Lung microvascular endothelial cell (primary cell): ENCODE measurements around the gene GABRG3. TPM values are rescaled to one million over a fixed set of nuclear protein-coding genes. Genes with fewer than 3 reads are reported as not detected.
A peak's percentile ranks its signal among the peaks of the same experiment; 100 is the strongest.

Experiments used
- DNase-seq, 2 donors: peaks; one replicate each; pipeline versions ENCODE4 v3.0.0 to v3.0.0-alpha.2; 2010; ENCODE audit warnings: low read depth in 2 of 2
- total RNA-seq: library from RNA; depleted of rRNA; stranded (reverse); fragments of >200 nt; gene quantifications from 2 replicates; pipeline ENCODE4 v1.2.1, GENCODE V29; 2014

The GABRG3 gene
- total RNA-seq: not detected in 2 replicates

DNA sequence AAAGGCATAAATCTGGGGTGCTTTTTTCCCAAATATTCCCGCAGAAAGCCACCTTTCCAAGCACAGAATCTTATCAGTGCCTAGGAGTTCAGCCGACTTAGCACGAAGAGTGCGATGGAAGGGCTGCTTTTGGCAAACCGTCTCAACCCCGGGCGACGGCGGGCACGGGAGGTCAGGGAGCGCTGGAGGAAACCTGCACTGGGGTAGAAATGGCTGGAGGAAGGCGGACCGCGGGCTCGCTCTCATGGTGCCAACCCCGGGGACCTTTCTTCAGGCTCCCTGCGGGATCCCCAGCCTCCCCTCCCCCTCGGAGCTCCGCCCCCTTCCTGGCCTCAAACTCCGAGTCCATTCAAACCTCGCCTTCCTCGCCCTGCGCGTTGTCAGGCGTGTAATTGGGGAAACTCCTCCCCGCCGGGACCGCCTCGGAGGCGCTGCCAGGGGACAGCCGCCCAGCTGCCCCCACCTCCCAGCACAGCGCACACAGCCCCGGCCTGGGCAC lies at the start of gene GABRG3:
Gene GABRG3 (plus strand): TSS at position 470 of the 499 bp plus-strand sequence.
- DNase-seq: no peak

GRCh38 chr15:26921433-26921832 lies 49.5 kb upstream of the GABRG3 start:
- DNase-seq: no peak

DNA sequence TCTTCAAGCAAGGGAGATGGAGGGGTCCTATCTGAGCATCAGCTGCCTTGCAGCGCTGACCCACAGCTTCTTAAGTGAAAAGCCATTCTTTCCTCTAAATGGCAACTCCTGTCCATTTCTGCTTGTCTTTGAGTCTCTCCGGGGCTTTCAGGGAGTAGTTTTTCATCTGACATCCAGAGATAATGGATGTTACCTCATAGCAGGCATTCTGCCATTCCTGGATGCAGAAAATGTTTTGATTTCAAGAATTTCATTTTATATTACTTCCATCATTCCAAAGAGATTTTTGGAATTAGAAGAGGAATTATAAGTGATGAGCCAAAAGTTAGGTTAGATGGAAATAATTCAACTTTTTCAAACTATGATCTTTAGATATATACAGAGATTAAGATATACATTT lies 44.9 kb upstream of the GABRG3 start:
- DNase-seq: no peak

DNA sequence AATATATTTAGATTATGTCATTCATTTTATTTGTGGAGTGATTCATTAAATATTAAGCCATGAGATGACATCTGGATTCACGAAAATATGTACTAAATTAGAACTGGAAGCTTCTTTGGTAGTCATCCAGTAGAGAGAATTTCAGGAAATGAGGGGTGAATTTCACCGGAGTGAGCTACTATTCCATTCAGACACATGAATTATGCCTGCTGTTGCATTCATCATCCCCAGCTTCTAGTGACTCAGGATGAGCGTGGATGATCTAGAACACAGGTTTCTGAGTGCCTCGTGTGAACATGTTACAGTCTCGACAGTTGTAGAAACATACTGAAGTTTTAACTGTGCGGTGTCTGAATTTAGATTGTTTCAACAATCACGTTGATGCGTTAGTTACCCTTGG lies 42.9 kb upstream of the GABRG3 start:
- DNase-seq: no peak

GRCh38 chr15:26929588-26929987 lies 41.4 kb upstream of the GABRG3 start:
- DNase-seq: no peak

- no peak for DNase-seq
Measured at GRCh38 chr15:26934848-26935247, 36.1 kb upstream of the GABRG3 start.

DNA sequence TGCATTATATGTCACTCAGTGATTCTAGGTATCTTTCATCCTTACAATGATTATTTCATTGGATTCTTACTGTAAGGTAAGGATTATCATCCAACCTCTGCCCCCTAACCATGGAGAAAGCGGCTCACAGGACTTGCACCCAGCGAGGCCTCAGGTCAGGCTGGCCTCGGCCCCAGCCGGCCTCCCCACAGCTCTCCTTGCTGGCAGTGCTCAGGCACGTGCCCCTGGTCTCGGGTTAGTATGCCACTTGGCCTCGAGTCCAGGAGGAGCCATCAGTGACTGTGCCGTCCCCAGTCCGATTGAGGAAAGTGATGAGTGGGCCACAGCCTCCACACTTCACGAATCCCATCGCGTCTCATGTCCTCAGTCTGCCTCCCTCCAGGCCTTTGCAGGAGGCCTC lies 35.7 kb upstream of the GABRG3 start:
- no peak for DNase-seq

GRCh38 chr15:26936502-26936901 lies 34.5 kb upstream of the GABRG3 start:
- DNase-seq: no peak

GRCh38 chr15:26937134-26937533 lies 33.8 kb upstream of the GABRG3 start:
- no peak for DNase-seq

GRCh38 chr15:26939398-26939797 lies 31.6 kb upstream of the GABRG3 start:
- no peak for DNase-seq

- no peak for DNase-seq
Measured at GRCh38 chr15:26941489-26941888, 29.5 kb upstream of the GABRG3 start.

GRCh38 chr15:26943866-26944265 lies 27.1 kb upstream of the GABRG3 start:
- DNase-seq: no peak

GRCh38 chr15:26945046-26945445 lies 25.9 kb upstream of the GABRG3 start:
- no peak for DNase-seq

DNA sequence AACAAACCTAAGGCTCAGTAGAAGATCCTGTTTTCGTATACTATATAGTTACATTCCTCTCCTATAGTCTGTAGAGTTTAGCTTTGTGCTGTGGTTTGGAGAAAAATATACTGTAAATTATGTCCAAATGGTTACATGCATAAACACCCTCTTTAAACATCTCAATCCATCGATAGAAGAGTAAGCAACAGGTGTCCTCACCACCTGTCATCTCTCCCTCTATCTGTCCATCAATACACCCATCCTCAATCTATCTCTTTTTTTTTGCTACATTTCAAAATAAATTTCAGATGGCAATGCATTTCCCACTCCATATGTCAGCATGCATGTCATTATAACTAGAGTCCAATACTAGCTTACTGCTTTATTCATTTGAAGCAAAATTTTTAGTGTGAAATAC lies 21.0 kb upstream of the GABRG3 start:
- no peak for DNase-seq

GRCh38 chr15:26954403-26954802 lies 16.6 kb upstream of the GABRG3 start:
- DNase-seq: no peak

GRCh38 chr15:26967719-26968269 lies 3.2 kb upstream of the GABRG3 start:
- no peak for DNase-seq

DNA sequence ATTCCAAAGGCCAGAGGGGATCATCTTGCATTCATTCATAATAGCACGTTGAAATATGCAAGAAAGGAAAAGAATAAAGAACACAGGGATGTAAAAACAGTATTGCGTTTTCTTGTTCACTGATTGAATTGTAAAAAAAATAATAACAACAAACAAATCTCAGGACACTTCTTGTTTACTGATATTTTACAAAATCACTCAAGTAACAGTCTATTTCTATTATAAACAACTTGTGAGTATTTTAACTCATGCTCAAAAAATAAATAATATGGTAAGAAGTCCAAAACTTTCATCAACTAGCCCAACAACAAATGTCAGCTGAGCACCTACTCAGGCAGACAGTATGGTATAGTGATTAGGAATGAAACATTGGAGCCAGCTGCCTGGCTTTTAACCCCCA lies 2.2 kb upstream of the GABRG3 start:
- no peak for DNase-seq

- no peak for DNase-seq
Measured at GRCh38 chr15:26971271-26972018, 464 bp downstream of the GABRG3 start.

DNA sequence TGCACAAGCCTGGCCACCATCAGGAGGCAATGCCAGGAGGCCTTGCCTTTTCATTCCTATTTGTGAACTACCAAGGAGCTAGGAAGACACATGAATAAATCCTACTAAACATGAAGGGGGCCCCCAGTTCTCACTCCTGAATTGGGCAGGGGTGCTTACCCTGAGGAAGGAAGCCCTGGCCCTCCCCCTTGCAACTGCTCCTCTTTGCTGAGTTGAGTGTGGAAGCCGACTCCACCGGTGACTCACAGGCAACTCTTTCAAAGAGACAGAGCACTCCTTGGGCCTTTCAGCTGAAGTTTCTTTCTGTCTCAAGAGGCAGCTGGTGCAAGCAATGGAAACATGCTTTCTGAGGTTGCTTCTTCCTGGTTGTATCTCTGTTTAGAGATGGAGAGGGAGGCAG lies 1.7 kb downstream of the GABRG3 start:
- no peak for DNase-seq

DNA sequence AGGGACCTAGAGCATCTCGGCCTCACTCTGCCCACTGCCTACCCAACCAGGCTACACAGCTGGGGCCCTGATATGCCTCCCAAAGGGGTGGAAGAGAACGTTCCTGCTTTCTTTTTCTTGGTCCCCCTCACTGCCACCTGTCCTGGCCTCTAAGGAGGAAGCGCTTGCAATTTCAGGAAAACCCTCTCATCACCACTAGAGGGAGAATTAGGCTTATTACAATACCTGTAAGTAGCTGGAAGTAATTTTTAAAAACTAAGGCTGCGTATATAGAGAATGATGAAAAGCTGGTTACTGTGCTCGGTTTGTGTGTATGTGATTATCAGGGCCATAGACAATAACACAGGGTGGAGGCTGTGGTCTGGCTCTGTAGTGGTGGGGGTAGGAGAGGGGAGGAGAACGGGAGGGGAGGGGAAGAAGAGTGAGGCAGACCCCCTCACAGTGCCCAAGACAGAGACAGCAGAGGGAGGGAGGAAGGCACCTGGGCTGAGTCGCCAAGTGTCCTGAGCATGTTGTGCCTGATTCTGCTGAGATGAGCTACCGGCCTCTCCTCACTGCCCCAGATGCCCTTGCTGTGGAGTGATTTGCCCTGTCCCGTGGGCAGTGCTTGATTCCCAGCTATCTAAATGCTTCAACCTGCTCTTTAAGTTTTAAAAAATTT lies 3.3 kb downstream of the GABRG3 start:
- peak in 1 of 2 donors; percentile 16 for DNase-seq

GRCh38 chr15:26981492-26981891 lies 10.5 kb downstream of the GABRG3 start:
- DNase-seq: no peak

DNA sequence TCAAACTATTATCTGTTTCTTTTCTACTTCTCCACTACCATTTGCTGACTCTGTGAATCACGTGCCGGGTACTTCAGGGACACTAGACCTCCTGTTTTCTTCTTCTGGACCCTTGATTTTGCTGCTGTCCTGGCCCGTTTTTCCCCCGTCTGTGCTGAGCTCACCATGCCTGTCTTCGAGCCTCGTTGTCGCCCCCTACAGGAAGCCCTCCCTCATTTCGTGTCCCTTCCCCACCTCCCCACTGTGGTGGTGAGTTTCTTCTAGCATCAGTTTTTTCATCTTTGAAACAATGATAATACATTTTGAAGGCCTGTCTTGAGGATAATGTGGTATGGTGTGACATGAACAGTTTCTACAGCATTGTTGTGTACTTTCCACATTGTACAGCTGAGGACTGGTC lies 12.8 kb downstream of the GABRG3 start:
- DNase-seq: no peak

DNA sequence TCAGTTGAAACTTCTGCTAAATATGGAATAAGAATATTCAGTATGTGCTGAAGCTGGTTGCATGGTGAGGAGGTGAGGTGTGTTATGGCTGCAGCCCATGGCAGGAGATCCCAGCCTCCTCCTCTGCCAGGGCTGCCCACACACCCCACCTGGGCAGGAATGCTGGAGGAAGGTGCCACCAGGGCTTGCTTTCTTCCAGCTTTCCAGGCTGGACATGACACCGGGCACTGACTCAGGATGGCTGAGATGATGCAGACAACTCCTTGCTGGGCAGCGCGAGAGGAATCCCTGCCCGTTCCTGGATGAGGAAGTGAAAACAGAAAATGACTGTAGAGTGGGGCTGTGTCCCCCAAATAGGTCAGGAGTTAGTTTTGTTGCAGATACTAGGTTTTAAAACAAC lies 14.1 kb downstream of the GABRG3 start:
- DNase-seq: no peak
